Measurements from ENCODE around the gene HSPD1. TPM values are rescaled to one million over a fixed set of nuclear protein-coding genes. Genes with fewer than 3 reads are reported as not detected.

Gene HSPD1
- polyA plus RNA-seq, 1 experiment: 283 TPM

DNA sequence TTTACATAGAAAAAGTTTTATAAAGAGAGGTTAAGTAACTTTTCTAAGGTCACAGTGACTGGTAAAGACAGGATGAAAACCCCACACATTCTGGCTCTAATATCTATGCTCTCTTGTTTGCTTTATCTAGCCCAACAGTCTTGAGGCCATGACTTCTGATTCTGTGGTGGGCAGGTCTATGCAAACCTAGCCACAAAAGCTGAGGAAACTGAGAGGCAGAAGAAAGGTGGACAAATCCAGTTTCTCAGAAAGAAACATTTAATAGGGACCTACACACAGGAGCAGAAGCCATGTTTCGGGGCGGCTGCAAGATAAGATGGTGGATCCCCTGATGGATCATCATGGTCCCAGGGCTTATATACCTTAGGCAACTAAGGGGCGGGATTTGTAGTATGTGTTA, 21.8 kb downstream of the HSPD1 start:
- TF ChIP-seq CTCF (IDR thresholded peaks at IDR 0.05; ENCODE audit: low read depth, low read length): no peak
- H3K9me3 ChIP-seq (ENCODE audit: control insufficient read depth, insufficient read depth, low read length): peaks cover 6% of the 10 kb centered on the region
- H3K27ac ChIP-seq (ENCODE audit: low read depth, low read length): no peak overlapping the region
- CTCF ChIA-PET: no interaction called here
- no peaks in the 10 kb centered on the region for H3K27me3 ChIP-seq (ENCODE audit: control insufficient read depth, insufficient read depth, low read length)
- DNase-seq (ENCODE audit: low read depth, low spot score): no peak
- H3K4me3 ChIP-seq (ENCODE audit: low read depth, low read length): no peak overlapping the region
- POLR2A ChIA-PET: no interaction called here

GRCh38 chr2:197472166-197472565, 27.5 kb downstream of the HSPD1 start:
- POLR2A ChIA-PET: no interaction called here
- no peak overlapping the region for H3K4me3 ChIP-seq (ENCODE audit: low read depth, low read length)

DNA sequence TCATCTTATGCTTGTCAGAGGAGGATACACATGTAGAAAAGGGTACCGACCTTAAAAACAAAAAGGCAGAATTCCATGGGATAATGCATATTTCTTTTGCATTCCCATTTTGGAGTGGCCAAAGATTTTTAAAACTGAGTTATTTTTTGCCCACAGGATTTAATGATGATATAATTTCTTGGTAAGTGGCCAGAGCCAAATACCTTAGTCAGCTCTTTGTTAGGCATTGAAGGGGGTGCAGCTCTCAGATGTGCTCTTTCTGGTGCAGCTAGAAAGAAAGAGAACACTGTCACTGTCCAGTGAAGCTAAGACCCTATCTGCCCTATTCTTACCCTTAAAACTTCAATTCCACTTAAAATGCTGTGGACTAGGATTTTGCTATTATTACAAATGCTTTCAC, 35.5 kb downstream of the HSPD1 start:
- ChIA-PET CTCF (interaction anchor here (0.9 to 1.5 kb wide), 2 partner anchors 11 to 351 kb away, joined by 3 read pairs; partner anchors contain the start of gene COQ10B), POLR2A (interaction anchor here (0.9 to 2.4 kb wide), 3 partner anchors 11 to 29 kb away, joined by 3 to 6 read pairs (median 4); partner anchors contain the start of genes COQ10B and SF3B1)
- Histone ChIP-seq H3K27me3 (ENCODE audit: control insufficient read depth, insufficient read depth, low read length) (no peaks in the 10 kb centered on the region), H3K4me3 (ENCODE audit: low read depth, low read length) (no peak overlapping the region), H3K9me3 (ENCODE audit: control insufficient read depth, insufficient read depth, low read length) (no peaks in the 10 kb centered on the region), H3K27ac (ENCODE audit: low read depth, low read length) (no peak overlapping the region)
- DNase-seq (ENCODE audit: low read depth, low spot score): no peak
- no peak for TF ChIP-seq CTCF (IDR thresholded peaks at IDR 0.05; ENCODE audit: low read depth, low read length)

More at GRCh38 chr2:197472166-197472565, 27.5 kb downstream of the HSPD1 start:
- H3K9me3 ChIP-seq (ENCODE audit: control insufficient read depth, insufficient read depth, low read length): no peaks in the 10 kb centered on the region
- CTCF ChIA-PET: no interaction called here
- H3K27ac ChIP-seq (ENCODE audit: low read depth, low read length): no peak overlapping the region
- H3K27me3 ChIP-seq (ENCODE audit: control insufficient read depth, insufficient read depth, low read length): no peaks in the 10 kb centered on the region
- DNase-seq (ENCODE audit: low read depth, low spot score): no peak
- TF ChIP-seq CTCF (IDR thresholded peaks at IDR 0.05; ENCODE audit: low read depth, low read length): no peak

DNA sequence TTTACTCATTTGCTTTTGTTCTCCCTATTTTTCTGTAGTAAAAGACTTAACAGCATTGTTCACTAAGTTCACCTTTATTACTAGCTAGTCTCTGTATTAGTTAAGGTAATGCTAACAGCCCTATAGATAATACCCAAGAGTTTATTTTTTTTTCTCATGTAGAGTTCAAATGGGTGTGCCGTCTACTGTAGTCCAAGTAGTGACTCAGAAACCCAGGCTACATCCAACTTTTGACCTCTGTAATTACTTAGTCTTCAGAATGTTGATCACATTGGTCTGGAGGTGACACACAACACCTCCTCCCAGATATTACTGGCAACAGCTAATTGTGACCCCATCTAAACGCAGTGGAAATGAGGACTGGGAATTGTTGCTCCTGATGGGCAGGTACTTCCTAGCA, 38.6 kb downstream of the HSPD1 start:
- Histone ChIP-seq H3K4me3 (ENCODE audit: low read depth, low read length) (no peak overlapping the region), H3K27ac (ENCODE audit: low read depth, low read length) (no peak overlapping the region), H3K9me3 (ENCODE audit: control insufficient read depth, insufficient read depth, low read length) (no peaks in the 10 kb centered on the region), H3K27me3 (ENCODE audit: control insufficient read depth, insufficient read depth, low read length) (no peaks in the 10 kb centered on the region)
- POLR2A ChIA-PET: no interaction called here
- TF ChIP-seq CTCF (IDR thresholded peaks at IDR 0.05; ENCODE audit: low read depth, low read length): no peak
- CTCF ChIA-PET: no interaction called here
- no peak for DNase-seq (ENCODE audit: low read depth, low spot score)

DNA sequence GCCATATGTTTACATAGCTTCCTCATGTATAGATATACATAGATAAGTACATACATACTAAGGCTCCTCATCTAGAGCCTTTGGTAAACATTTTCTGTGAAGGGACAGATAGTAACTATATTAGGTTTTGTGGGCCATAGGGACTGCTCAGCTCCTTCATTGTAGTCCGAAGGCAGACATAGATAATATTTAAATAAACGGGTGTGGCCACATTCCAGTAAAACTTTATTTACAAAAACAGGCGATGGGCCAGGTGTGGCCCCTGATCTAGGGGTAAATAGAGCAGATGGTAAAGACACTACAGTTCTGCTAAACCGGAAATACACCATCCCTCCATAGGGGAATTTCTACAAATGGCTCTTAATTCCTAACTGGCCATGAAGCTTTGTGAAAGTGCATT, 39.0 kb downstream of the HSPD1 start:
- no peak for DNase-seq (ENCODE audit: low read depth, low spot score)
- Histone ChIP-seq H3K27ac (ENCODE audit: low read depth, low read length) (no peak overlapping the region), H3K4me3 (ENCODE audit: low read depth, low read length) (no peak overlapping the region), H3K27me3 (ENCODE audit: control insufficient read depth, insufficient read depth, low read length) (no peaks in the 10 kb centered on the region), H3K9me3 (ENCODE audit: control insufficient read depth, insufficient read depth, low read length) (no peaks in the 10 kb centered on the region)
- CTCF ChIA-PET: no interaction called here
- POLR2A ChIA-PET: no interaction called here
- TF ChIP-seq CTCF (IDR thresholded peaks at IDR 0.05; ENCODE audit: low read depth, low read length): no peak

Measured in AG04450 (cell line).